CD4-positive, alpha-beta T cell treated with Interleukin-6 for 4 hours (primary cell): ENCODE results near the gene GOLGA3.
"Not testable (repeated sequence)": the region's sequence is repeated elsewhere in the genome, so short reads cannot be mapped to it uniquely, and the experiment has no call there.

Source experiments
- DNase-seq: peaks from one replicate; pipeline ENCODE4 v3.0.0-alpha.2; 2020; ENCODE audit warnings: mixed read lengths

Gene GOLGA3

GRCh38 chr12:132841151-132841550 is 12.5 kb upstream of the GOLGA3 start:
- DNase-seq, result no peak

GRCh38 chr12:132840536-132840935 is 11.9 kb upstream of the GOLGA3 start:
- DNase-seq, result no peak

- no peak for DNase-seq
Measured at GRCh38 chr12:132839558-132840235, 11.0 kb upstream of the GOLGA3 start.

- DNase-seq, result no peak
Measured at GRCh38 chr12:132838410-132839080, 9.9 kb upstream of the GOLGA3 start.

GRCh38 chr12:132837693-132838409 is 9.2 kb upstream of the GOLGA3 start:
- DNase-seq, result no peak

- no peak for DNase-seq
Measured at GRCh38 chr12:132836795-132837331, 8.2 kb upstream of the GOLGA3 start.

- not testable (repeated sequence) for DNase-seq
Measured at GRCh38 chr12:132836230-132836629, 7.6 kb upstream of the GOLGA3 start.

GRCh38 chr12:132835076-132836025 is 6.7 kb upstream of the GOLGA3 start:
- DNase-seq, result no peak

- peak; percentile 54 for DNase-seq
Measured at GRCh38 chr12:132834181-132834711, 5.6 kb upstream of the GOLGA3 start.

GRCh38 chr12:132833341-132833740 is 4.7 kb upstream of the GOLGA3 start:
- no peak for DNase-seq

- DNase-seq, result no peak
Measured at GRCh38 chr12:132831771-132832170, 3.1 kb upstream of the GOLGA3 start.

- DNase-seq, result peak; percentile 18
Measured at GRCh38 chr12:132827763-132828703, 636 bp downstream of the GOLGA3 start.

GRCh38 chr12:132825861-132826260 is 2.8 kb downstream of the GOLGA3 start:
- DNase-seq, result no peak

- no peak for DNase-seq
Measured at GRCh38 chr12:132825089-132825488, 3.6 kb downstream of the GOLGA3 start.

- DNase-seq, result no peak
Measured at GRCh38 chr12:132824053-132824452, 4.6 kb downstream of the GOLGA3 start.

GRCh38 chr12:132818562-132818961 is 10.1 kb downstream of the GOLGA3 start:
- no peak for DNase-seq

GRCh38 chr12:132814232-132814631 is 14.4 kb downstream of the GOLGA3 start:
- DNase-seq, result no peak

GRCh38 chr12:132813443-132813842 is 15.2 kb downstream of the GOLGA3 start:
- DNase-seq, result no peak

GRCh38 chr12:132812631-132813305 is 15.9 kb downstream of the GOLGA3 start:
- DNase-seq, result peak; percentile 21

- peak; percentile 39 for DNase-seq
Measured at GRCh38 chr12:132809391-132809790, 19.3 kb downstream of the GOLGA3 start.
